Upper lobe of left lung (tissue), 4 donors: ENCODE measurements around the gene SNAI1.

ENCODE experiments used
- POLR2A ChIP-seq, 4 donors: fragments of 450-650 bp; IDR thresholded peaks; one replicate each; pipeline ENCODE4 v1.5.1; 2016 to 2017; ENCODE audit warnings: antibody characterized with exemption in 4 of 4, mild to moderate bottlenecking in 2 of 4
- POLR2AphosphoS5 ChIP-seq, 2 donors: sonication (generic); formaldehyde crosslinking; IDR thresholded peaks; one replicate each; pipeline ENCODE4 v1.5.1; 2017; ENCODE audit warnings: antibody characterized with exemption in 2 of 2
- TF ChIP-seq, protein P1 (sequence below), 6 experiments: fragments of 450-650 bp in 4 of 6; fragments of 200-600 bp in 2 of 6; sonication (generic) in 2 of 6; IDR thresholded peaks; one replicate each; pipeline ENCODE4 v1.5.1; 2016 to 2019; ENCODE audit warnings: antibody characterized with exemption in 6 of 6

DNA sequence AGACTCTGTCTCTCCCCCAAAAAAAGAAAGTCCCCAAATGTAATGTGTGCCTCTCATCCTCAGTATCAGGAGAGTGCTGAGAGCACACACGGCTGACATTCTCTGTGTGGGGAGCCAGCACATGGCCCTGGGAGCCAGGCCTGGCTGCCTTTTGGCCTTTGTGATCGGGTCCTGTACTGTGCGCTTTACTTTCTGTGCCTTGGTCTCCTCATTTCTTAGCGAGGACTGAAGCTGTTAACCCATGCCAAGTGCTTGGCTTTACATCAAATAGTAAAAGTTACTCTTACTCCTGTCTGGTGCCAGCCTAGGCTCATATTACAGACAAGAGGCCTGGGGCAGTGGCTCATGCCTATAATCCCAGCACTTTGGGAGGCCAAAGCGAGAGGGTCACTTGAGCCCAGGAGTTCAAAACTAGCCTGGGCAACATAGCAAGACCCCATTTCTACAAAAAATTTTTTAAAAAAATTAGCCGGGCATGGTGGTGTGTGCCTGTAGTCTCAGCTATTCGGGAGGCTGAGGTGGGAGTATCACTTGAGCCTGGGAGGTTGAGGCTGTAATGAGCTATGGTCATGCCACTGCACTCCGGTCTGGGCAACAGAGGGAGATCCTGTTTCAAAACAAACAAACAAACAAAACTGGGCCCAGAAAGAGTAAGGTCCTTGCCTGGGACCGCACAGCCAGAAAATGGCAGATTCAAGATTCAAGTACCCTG, 50.3 kb downstream of the SNAI1 start:
- TF ChIP-seq, protein P1, sequence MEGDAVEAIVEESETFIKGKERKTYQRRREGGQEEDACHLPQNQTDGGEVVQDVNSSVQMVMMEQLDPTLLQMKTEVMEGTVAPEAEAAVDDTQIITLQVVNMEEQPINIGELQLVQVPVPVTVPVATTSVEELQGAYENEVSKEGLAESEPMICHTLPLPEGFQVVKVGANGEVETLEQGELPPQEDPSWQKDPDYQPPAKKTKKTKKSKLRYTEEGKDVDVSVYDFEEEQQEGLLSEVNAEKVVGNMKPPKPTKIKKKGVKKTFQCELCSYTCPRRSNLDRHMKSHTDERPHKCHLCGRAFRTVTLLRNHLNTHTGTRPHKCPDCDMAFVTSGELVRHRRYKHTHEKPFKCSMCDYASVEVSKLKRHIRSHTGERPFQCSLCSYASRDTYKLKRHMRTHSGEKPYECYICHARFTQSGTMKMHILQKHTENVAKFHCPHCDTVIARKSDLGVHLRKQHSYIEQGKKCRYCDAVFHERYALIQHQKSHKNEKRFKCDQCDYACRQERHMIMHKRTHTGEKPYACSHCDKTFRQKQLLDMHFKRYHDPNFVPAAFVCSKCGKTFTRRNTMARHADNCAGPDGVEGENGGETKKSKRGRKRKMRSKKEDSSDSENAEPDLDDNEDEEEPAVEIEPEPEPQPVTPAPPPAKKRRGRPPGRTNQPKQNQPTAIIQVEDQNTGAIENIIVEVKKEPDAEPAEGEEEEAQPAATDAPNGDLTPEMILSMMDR (IDR thresholded peaks at IDR 0.05), result no peak
- TF ChIP-seq POLR2AphosphoS5 (IDR thresholded peaks at IDR 0.05) (no peak), POLR2A (IDR thresholded peaks at IDR 0.05) (no peak)
